ENCODE data around the gene GALNT9. TPM values are rescaled to one million over a fixed set of nuclear protein-coding genes. Genes with fewer than 3 reads are reported as not detected.
"Not testable (repeated sequence)": the region's sequence is repeated elsewhere in the genome, so short reads cannot be mapped to it uniquely, and the experiment has no call there.

The GALNT9 gene
- total RNA-seq, 1 experiment from 2014 or later = 1.7 TPM

DNA sequence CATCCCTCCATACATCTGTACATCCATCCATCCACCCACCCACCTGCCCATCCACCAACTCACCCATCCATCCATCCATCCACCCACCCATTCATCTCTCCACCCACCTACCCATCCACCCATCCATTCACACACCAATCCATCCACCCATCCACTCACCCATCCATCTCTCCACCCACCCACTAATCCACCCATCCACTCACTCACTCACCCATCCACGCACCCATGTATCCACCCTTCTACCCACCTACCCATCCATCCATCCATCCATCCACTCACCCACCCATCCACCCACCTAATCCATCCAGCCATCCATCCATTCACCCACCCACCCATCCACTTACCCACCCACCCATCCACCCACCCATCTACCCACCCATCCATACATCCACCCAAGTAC is 16.2 kb downstream of the GALNT9 start:
- no peak for DNase-seq (ENCODE audit: low spot score)

DNA sequence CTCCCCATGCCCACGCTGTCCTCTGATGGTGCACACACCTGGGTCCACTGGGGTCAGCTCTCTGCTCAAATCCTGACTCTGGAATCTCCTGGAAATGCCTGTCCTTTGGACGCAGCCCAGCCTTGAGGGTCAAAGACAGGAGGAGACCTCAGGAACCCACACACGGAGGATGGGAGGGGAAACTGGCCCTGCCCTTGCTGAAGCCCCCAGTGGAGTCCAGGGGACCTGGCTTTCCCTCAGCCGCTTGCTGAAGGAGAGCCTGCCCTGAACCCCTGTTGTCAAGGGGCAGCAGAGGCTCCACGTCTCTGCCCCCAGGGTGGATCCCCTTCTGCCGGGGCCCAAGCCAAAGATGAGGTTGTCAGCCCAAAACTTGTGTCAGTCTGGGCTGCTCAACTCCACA is 16.9 kb downstream of the GALNT9 start:
- DNase-seq (ENCODE audit: low spot score) = no peak

DNA sequence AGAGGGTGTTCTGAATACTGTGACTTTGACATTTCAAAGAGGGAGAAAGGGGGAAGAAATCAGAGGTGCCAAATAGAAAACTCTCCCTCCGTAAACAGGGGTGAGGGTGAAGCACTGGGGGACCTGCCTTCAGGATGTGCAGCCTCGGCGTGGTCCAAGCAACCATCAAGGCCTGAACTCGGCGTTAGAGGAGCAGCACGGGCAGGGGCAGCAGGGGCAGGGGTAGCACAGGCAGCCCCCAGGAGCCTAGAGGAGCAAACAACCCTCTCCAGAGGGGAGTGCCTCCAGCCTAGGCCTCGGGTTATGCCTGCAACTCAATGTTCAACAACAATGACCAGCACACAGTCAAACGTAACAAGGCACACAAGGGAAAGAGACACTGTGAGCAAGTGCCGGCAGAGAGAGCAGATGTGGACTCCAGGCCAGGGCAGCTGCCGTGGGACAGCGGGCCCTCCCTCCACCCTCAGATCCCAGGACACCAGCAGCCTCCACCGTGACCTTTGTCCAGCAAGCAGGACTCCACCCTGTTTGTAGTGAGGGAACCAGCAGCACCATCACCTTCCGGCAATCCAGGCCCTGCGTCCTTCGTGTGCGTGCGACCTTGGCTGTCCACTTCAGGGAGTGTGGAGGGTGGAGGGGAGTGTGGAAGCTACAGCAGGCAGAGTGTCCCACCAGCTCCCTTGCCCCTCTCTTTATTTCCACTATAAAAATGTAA is 18.0 kb downstream of the GALNT9 start:
- no peak for DNase-seq (ENCODE audit: low spot score)

DNA sequence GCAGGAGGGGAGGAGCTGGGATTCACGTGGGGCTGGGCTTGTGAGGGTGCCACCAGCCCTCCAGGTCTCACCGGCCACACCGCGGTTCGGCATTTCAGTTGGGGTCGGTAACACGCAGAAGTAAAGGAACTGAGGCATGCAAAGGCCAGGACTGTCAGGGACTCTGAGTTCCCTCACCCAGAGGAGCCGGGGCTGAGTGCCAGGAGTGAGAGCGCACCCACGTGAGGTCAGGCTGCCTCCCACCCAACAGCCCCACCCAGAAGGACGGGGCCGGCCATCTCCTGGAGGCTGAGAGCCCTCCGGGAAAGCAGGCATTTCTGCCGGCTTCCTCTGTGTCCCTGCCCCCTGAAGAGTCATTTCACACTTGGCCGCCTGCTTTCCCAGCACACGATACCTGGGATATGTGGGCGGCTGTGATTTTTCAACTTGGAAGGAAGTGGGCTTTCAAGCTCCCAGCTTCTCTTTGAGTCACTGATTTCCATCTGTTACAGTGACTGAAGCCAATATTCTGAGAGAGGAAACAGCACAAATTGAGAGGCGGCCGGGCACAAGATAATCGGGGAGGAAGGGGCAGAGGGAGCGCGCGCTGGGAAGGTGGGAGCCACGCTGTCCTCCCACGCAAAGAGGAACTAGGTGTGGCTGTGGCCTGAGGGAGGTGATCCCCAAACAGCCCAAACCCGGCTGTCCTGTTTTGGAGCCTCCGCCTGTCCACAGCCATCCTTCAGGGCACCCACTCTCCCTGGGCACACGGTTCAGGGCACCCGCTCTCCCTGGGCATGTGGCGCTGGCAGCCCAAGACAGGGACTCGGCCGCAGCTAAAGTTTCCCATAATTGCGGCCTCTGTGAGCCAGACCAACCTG is 19.0 kb downstream of the GALNT9 start:
- no peak for DNase-seq (ENCODE audit: low spot score)

DNA sequence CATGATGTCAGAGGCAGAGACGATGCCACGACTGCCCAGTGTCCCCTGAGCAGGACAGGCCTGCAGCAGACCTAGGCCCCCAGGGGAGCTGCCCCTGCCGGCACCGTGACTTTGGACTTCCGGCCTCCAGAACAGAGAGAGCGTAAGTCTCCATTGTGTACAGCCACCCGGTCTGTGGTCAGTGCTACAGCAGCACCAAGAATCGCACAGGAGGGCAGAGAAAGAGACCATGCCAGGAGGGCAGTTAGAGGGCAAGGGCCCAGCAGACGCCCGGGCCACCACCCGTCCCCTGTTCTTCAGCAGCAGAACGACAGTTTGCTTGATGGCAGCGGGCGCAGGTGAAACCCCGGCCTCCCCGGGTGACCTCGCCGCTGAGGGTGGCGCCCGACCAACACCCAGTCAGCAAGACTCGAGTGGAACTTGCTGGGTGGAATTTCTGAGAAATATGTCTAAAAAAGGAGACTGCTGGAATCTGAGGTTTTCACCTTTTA is 19.7 kb downstream of the GALNT9 start:
- DNase-seq (ENCODE audit: low spot score) = no peak

DNA sequence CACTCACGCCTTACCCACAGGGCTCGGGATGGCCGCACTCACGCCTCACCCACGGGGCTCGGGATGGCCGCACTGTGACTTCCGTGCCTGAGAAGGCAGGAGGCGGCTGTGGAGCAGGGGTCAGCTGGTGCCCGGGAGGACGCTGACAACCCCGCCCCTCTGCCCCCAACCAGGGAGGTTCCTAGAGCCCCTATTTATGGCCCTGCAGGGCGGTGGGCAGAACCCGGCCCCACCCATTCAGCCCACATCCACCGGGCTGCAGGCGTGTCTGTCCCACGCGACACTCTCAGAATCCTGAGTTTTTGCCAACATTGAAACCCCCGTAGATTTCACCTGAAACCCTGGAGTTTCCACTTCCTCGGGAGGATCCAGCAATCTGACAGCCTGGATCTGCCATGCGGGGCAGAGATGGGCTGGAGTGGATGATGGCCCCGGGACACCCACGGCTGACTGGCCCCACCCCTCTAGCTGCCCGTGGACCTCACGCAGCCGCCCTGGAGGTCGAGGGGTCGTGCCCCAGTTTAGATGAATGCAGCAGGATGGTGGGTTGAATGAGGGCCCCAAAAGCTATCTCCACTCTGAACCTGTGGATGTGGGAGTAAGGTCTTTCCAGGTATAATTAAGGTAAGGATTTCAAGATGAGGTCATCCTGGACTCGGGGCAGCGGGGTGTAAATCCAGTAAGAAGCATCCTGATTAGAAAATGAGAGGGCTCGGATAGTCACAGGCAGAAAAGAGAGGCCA is 20.4 kb downstream of the GALNT9 start:
- no peak for DNase-seq (ENCODE audit: low spot score)

DNA sequence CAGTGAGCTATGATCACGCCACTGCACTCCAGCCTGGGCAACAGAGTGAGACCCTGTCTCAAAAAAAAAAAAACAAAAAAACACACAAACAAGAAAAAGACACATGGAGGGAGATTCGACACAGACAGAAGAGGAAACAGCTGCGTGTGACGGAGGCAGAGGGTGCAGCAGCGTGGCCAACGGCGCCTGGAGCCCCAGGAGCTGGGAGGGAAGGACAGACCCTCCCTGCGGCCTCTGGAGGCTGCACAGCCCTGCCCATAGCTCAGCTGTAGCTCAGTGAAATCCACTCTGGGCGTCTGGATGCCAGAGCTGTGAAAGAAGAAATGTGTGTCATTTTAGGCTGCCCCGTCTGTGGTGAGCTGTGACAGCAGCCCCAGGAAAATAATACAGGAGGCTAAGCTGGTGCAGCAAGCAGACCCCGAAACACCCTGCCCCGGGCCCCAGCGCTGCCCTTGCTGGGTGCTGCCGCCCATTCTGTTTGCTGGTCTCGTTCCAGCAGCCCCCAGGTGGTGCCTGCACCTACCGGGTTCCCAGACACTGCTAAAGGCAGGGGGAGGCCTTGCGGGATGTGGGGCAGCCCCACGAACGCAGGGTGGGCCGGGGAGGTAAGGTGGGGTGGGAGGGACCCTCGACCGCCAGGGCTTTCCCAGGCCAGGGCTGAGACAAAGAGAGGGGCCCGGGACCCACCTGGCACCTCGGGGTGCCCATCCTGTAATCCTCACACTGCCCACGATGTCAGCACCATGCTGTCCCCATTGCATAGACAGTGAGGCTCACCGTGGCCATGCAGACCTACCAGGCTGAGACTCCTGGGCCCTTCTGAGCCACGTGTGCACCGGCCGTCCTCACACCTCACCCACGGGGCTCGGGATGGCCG is 21.2 kb downstream of the GALNT9 start:
- DNase-seq (ENCODE audit: low spot score) = no peak

DNA sequence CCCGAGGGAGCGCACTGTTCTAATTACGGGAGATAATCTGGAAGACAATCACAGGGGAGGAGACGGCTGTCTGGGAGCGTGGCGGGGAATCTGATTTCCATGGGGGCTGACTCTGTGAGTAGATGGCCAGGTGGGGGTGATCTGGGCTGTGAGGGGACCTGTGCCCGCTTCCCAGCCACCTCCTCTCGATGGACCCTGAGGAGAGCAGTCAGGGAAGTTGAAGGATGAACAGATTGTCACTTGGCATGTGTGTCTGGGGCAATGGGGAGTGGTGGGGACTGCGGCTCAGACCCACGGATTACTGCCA is 22.6 kb downstream of the GALNT9 start:
- no peak for DNase-seq (ENCODE audit: low spot score)

DNA sequence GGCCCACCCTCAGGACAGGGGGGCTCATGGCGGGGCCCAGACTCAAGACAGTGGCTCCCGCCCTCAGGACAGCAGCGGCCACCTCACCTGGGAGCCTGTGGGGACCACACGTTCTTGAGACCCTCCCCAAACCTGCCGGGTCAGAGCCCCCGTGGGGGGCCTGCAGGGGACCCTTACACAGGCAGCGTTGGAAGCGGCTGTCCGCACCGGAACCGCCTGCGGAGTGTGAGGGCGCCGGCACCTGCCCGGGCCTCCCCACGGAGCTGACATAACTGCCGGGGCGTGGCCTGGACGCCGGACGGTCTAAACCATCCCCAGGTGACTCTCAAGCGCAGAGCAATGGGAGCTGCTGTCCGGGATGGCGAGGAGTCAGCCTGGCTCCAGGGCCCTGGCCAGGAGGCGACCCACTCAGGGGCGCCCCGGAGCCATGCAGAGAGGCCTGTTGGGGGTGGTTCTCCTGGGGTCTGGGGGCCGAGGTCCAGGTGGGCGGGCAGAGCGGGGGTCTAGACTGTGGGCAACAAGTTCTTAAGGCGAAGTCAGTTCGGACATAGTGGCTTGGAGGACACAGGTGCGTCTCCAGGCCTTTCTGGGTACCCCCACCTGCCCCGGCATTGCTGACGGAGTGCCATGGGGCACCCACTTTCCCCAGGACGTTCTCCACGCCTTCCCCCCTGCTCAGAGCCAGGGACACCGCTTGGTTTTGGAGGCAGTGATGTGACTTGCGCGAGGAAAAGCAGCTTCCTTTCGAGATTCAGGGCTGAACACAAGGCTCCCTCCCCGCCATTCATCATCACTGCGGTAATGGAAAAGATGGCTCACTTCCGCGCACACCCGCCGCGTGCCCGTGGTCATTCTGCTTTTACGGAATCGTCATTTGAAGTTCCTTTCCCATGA is 23.2 kb downstream of the GALNT9 start:
- no peak for DNase-seq (ENCODE audit: low spot score)

DNA sequence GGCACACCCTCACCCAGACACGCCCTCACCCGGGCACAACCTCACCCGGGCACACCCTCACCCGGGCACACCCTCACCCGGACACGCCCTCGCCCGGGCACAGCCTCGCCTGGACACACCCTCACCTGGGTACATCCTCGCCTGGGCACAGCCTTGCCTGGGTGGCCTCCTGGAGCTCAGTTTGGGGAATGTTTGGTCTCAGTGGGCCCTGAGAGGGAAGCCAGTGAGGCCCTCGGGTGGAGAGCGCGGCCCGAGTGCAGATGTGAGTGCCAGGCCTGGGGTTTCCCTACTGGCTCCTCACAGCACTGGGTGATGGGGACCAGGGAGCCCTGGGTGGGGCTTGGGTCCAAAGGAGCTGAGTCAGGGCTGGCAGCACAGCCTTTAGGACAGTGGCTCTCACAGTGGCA is 23.8 kb downstream of the GALNT9 start:
- DNase-seq (ENCODE audit: low spot score) = no peak

DNA sequence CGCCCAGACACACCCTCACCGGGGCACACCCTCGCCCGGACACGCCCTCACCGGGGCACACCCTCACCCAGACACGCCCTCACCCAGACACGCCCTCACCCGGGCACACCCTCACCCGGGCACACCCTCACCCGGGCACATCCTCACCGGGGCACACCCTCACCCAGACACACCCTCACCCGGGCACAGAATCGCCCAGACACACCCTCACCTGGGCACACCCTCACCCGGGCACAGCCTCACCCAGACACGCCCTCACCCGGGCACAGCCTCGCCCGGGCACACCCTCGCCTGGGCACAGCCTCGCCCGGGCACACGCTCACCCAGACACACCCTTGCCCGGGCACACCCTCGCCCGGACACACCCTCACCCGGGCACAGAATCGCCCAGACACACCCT is 24.5 kb downstream of the GALNT9 start:
- not testable (repeated sequence) for DNase-seq (ENCODE audit: low spot score)

DNA sequence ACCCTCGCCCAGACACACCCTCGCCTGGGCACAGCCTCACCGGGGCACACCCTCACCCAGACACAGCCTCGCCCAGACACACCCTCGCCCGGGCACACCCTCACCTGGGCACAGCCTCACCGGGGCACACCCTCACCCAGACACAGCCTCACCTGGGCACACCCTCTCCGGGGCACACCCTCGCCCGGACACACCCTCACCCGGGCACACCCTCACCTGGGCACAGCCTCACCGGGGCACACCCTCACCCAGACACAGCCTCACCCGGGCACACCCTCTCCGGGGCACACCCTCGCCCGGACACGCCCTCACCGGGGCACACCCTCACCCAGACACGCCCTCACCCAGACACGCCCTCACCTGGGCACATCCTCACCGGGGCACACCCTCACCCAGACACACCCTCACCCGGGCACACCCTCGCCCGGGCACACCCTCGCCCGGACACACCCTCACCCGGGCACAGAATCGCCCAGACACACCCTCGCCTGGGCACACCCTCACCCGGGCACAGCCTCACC is 25.5 kb downstream of the GALNT9 start:
- not testable (repeated sequence) for DNase-seq (ENCODE audit: low spot score)

DNA sequence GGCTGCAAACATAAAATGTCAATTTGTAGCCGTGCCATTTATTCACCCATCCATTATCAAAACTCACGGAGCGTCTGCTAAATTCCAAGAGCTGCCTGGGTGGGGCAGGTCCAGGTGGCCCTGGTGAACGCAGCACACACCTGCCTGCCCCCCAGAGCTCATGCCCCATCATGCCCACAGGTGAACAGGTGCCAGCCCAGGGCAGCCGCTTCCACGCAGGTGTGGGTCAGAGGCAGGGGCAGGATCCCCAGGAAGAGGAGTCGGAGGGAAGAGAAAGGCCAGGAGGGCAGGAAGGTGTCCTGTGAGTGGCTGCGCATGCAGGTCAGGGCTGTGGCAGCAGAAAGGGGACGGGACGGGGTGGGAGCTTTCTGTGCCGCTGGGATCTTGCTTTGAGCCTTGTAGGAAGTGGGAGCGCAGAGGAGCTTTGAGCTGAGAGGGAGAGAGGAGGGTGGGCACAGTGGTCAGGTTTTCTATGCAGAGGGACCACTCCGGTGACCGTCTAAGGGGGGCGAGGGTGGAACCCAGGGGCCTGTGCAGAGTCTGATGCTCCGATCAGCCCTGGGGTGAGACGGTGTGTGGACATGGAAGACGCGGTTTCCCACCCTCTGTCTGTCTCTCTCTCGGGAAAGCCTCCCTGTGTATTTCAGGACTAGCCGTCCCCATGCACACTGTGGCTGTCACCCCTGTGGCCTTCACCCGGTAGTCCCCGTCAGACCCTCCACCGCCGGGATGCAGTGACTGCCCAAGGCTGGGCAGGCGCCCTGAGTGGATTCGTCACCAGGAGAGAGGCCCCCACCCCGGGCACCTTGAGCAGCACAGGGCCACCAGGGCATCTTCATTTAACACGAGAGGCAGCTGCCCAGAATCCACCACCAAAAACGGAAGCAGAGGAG is 26.7 kb downstream of the GALNT9 start:
- no peak for DNase-seq (ENCODE audit: low spot score)

DNA sequence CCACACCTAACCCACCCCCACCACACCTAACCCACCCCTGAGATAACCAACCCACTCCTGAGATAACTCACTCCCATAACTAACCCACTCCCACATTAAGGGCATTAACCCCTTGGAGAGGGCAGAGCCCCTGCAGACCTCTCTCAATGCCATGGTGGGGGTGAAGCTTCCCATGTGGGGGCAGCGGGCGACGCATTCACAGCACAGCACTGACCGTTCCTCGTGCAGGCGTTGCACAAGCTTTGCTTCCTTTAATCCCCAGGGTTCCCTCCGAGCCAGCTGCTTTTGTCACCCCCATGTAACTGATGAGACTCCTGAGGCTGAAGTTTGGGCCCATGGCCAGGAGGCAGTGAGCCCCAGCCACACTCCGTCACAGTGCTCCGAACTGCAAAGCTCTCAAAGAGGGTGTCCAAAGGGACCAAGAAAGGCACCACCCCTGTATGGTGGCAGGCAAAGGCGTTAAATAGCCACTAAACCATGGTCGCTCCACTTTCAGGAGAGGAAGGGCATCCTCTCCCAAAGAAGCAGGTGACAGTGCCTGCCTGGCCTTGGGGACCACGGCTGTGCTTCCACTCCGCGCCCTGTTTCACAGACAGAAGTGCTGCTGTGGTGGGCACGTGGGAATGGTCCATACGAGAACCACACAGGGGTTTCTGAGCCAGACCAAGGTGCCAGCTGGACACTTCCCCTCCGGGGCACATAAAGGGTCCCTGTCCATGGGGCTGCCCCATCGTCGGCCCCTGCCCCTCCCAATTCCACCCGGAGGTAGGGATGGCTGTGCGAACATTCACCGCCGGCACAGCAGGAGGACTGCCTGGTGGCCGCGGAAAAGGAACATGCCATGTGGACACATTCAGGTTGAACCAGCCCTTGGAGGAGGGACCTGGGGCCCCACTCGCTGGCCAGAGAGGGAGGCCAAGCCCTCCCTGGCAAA is 28.3 kb downstream of the GALNT9 start:
- no peak for DNase-seq (ENCODE audit: low spot score)

DNA sequence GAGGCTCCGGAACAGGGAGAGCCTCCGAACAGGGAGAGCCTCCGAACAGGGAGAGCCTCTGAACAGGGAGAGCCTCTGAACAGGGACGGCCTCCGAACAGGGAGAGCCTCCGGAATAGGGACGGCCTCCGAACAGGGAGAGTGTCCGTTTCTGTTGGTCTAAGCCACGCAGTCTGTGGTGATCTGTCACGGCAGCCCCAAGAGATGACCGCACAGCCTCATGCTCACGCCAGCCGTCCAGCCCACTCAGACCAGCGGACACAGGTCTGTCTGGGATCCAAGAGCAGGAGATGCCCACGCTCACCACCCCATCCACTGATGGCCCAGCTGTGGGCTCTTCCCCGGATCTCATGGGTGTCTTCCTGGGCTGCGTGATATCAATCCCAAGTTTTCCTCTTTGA is 33.3 kb downstream of the GALNT9 start:
- no peak for DNase-seq (ENCODE audit: low spot score)

DNA sequence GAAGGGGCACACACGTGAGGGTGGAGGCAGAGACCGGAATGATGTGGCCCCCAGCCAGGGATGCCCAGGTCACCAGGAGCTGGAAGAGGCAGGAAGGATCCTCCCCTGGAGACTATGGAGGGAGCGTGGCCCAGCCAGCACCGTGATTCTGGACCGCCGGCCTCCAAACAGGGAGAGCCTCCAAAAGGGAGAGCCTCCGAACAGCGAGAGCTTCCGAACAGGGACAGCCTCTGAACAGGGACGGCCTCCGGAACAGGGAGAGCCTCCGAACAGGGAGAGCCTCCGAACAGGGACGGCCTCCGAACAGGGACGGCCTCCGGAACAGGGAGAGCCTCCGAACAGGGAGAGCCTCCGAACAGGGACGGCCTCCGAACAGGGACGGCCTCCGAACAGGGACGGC is 33.8 kb downstream of the GALNT9 start:
- not testable (repeated sequence) for DNase-seq (ENCODE audit: low spot score)

DNA sequence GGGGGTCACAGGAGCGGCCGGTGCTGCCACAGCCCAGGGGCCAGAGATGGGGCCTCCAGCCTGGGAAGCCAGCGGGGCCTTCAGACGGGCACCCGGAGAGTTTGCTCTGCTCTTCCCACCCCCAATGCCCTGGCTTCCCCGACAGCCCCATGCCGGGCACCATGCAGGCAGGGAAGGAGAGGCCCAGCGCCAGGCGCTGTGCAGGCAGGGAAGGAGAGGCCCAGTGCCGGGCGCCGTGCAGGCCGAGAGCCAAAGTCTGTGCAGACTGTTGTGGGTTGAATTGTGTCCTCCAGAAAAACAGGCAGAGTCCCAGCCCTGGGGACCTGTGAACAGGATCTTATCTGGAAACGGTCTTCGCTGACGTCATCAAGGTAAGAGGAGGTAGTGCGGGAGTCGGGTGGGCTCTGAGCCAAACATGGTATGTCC is 34.3 kb downstream of the GALNT9 start:
- DNase-seq (ENCODE audit: low spot score) = no peak

All from H4 (cell line).